K562 (cell line): ENCODE data around the gene RREB1. TPM values are rescaled to one million over a fixed set of nuclear protein-coding genes. Genes with fewer than 3 reads are reported as not detected.
"Not testable (repeated sequence)": the region's sequence is repeated elsewhere in the genome, so short reads cannot be mapped to it uniquely, and the experiment has no call there.

Experiments used
- ATAC-seq: fragments of 200-7000 bp; cut with Tn5 transposase; 3 replicates; pipeline ENCODE4 v1.9.1; 2020; ENCODE audit warnings: moderate library complexity
- BruUV-seq: library from RNA; stranded (reverse); fragments of 400-500 nt; replicated peaks from 2 replicates; lab custom pipeline; 2021; lab: Mats Ljungman, UMichigan
- CTCF ChIA-PET: fragments of 300-600 bp; formaldehyde crosslinking; extraction: SDS; loops from one replicate; lab custom pipeline; 2021; ENCODE audit warnings: low intra/inter-chr PET ratio; lab: Yijun Ruan, JAX
- POLR2A ChIA-PET: fragments of 300-600, 350-650 bp; sonication (Branson Sonifier 250); formaldehyde crosslinking; extraction: SDS; loops from one replicate; lab custom pipeline; 2021; ENCODE audit warnings: antibody characterized with exemption, inconsistent platforms; lab: Yijun Ruan, JAX
- DNase-seq, 4 experiments: peaks; one replicate each; pipeline versions ENCODE4 v3.0.0 to v3.0.0-alpha.2; 2011 to 2018; ENCODE audit warnings: low spot score in 3 of 4, mixed read lengths in 3 of 4; ENCODE audit errors: extremely low read depth in 1 of 4
- FAIRE-seq: peaks from 2 replicates; lab custom pipeline; 2011; peaks lifted over from hg19 to GRCh38; lab: Jason Lieb, UNC
- H2AFZ ChIP-seq: 2 replicates; pipeline ENCODE4 v1.6.0; 2011; ENCODE audit warnings: low read depth, low read length, control low read depth, inconsistent platforms
- H3K27ac ChIP-seq: fragments of 200-600 bp; 3 replicates; pipeline ENCODE4 v1.8.0; 2011; ENCODE audit warnings: low read depth, mild to moderate bottlenecking, control low read depth, inconsistent platforms, low read length, moderate library complexity, mixed read lengths; ENCODE audit errors: extremely low read depth
- H3K27me3 ChIP-seq, 2 experiments: fragments of 300-600 bp in 1 of 2; 2 replicates in 1 of 2; 3 replicates in 1 of 2; pipeline versions ENCODE4 v1.6.0 to v1.8.0; 2011; ENCODE audit warnings: inconsistent platforms in 2 of 2, low read length in 2 of 2, mild to moderate bottlenecking in 1 of 2, mixed read lengths in 1 of 2, moderate library complexity in 1 of 2; ENCODE audit not compliant: control insufficient read depth in 2 of 2, insufficient read depth in 2 of 2
- H3K36me3 ChIP-seq: fragments of 300-600 bp; 3 replicates; pipeline ENCODE4 v1.8.0; 2011; ENCODE audit warnings: mild to moderate bottlenecking, low read length, inconsistent platforms; ENCODE audit not compliant: control insufficient read depth, insufficient read depth
- H3K4me1 ChIP-seq, 2 experiments: fragments of 200-600 bp in 1 of 2; replicated peaks in 1 of 2; 2 replicates in 1 of 2; 3 replicates in 1 of 2; pipeline versions ENCODE4 v1.5.1 to v1.8.0; 2011; ENCODE audit warnings: inconsistent platforms in 2 of 2, low read length in 2 of 2, mild to moderate bottlenecking in 1 of 2, mixed read lengths in 1 of 2, moderate library complexity in 1 of 2; ENCODE audit not compliant: control insufficient read depth in 2 of 2, insufficient read depth in 2 of 2
- H3K4me2 ChIP-seq: 2 replicates; pipeline ENCODE4 v1.6.1; 2011; ENCODE audit warnings: low read length, control low read depth, inconsistent platforms, mixed read lengths; ENCODE audit not compliant: insufficient read depth
- H3K4me3 ChIP-seq: fragments of 200-600 bp; sonication (generic), shearing (Covaris generic); 2 replicates; pipeline ENCODE4 v1.5.1; 2016; ENCODE audit warnings: control low read depth, inconsistent platforms
- H3K79me2 ChIP-seq: fragments of 200-600 bp; 3 replicates; pipeline ENCODE4 v1.8.0; 2011; ENCODE audit warnings: low read length, inconsistent platforms; ENCODE audit not compliant: control insufficient read depth, insufficient read depth
- H3K9ac ChIP-seq, 2 experiments: 2 replicates each; pipeline versions ENCODE4 v1.6.0 to v1.6.1; 2011; ENCODE audit warnings: low read depth in 2 of 2, low read length in 2 of 2, control low read depth in 1 of 2, inconsistent platforms in 1 of 2, mild to moderate bottlenecking in 1 of 2, mixed read lengths in 1 of 2; ENCODE audit not compliant: insufficient read depth in 1 of 2
- H3K9me1 ChIP-seq: one replicate; pipeline ENCODE4 v1.6.0; 2011; ENCODE audit warnings: inconsistent platforms, mild to moderate bottlenecking, low read length, moderate library complexity; ENCODE audit not compliant: control insufficient read depth, insufficient read depth
- H3K9me3 ChIP-seq: replicated peaks from 2 replicates; pipeline ENCODE4 v1.5.1; 2011; ENCODE audit warnings: low read depth, low read length, inconsistent platforms; ENCODE audit not compliant: control insufficient read depth, insufficient read depth
- H4K20me1 ChIP-seq: replicated peaks from 2 replicates; pipeline ENCODE4 v1.6.1; 2011; ENCODE audit warnings: low read length, inconsistent platforms, mixed read lengths; ENCODE audit not compliant: control insufficient read depth, insufficient read depth
- BCOR ChIP-seq: fragments of 450-650 bp; IDR thresholded peaks from 2 replicates; pipeline ENCODE4 v1.6.1; 2016
- POLR2AphosphoS5 ChIP-seq: IDR thresholded peaks from 2 replicates; pipeline ENCODE4 v1.6.1; 2011; ENCODE audit warnings: mild to moderate bottlenecking, low read depth, low read length, moderate library complexity; ENCODE audit not compliant: control insufficient read depth, insufficient read depth
- TCF7L2 ChIP-seq: fragments of 150-350 bp; IDR thresholded peaks from 2 replicates; pipeline ENCODE4 v1.6.1; 2016; ENCODE audit warnings: low read depth, mild to moderate bottlenecking, low read length, moderate library complexity
- ZKSCAN1 ChIP-seq: fragments of 150-350 bp; IDR thresholded peaks from 2 replicates; pipeline ENCODE4 v1.6.1; 2016; ENCODE audit warnings: low read depth, low read length
- ZNF121 ChIP-seq: sonication (generic); formaldehyde crosslinking; conservative IDR thresholded peaks from 2 replicates; pipeline ENCODE4 v1.8.0; 2022; ENCODE audit warnings: missing genetic modification reagents
- WGBS: fragments of 100-300 bp; shearing (Covaris generic); methylation state at CpG from one replicate; pipeline ENCODE4 v1.1.6; 2016; ENCODE audit warnings: low coverage, mixed read lengths; ENCODE audit not compliant: insufficient coverage; ENCODE audit errors: missing lambda C conversion rate; 5-methylcytosine and 5-hydroxymethylcytosine counted together
- in situ Hi-C: fragments of 300-500 bp; cut with MboI; formaldehyde crosslinking; loops from 4 replicates; pipeline ENCODE4 v1.15.0; 2018; ENCODE audit warnings: inconsistent platforms, mixed read lengths
- intact Hi-C: fragments of 100-400 bp; cut with micrococcal nuclease; formaldehyde crosslinking; loops from 2 replicates; pipeline ENCODE4 v1.14.2; 2022
- polyA plus RNA-seq, 8 experiments: library from polyadenylated mRNA; depleted of rRNA in 4 of 8; stranded (reverse) in 5 of 8; unstranded in 3 of 8; fragments of >200 nt; fragmentation: Nextera tagmentation in 2 of 8; fragmentation: Illumina TruSeq in 1 of 8; extraction: Ambion mirVana in 2 of 8; extraction: Trizol in 1 of 8; gene quantifications; 2 replicates each; pipeline versions ENCODE4 v1.2.1 to v1.2.3, GENCODE V29; 2011 to 2014; ENCODE audit warnings: inconsistent platforms in 1 of 8, missing spikeins in 1 of 8
- total RNA-seq, 7 experiments: library from RNA; depleted of rRNA in 6 of 7; stranded (reverse); fragments of >200 nt in 6 of 7; fragmentation: Illumina TruSeq in 2 of 7; extraction: Trizol in 2 of 7; gene quantifications; 2 replicates each; pipeline versions ENCODE4 v1.2.1 to v1.2.3, GENCODE V29; 2011 to 2021; ENCODE audit warnings: low replicate concordance in 1 of 7

The RREB1 gene
- total and polyA plus RNA-seq, 9 of the 15 experiments (the other 6 are each of a cell fraction or from before 2014, with no cell fraction given), result 3.3 to 64.2 (median 19.3) TPM

DNA sequence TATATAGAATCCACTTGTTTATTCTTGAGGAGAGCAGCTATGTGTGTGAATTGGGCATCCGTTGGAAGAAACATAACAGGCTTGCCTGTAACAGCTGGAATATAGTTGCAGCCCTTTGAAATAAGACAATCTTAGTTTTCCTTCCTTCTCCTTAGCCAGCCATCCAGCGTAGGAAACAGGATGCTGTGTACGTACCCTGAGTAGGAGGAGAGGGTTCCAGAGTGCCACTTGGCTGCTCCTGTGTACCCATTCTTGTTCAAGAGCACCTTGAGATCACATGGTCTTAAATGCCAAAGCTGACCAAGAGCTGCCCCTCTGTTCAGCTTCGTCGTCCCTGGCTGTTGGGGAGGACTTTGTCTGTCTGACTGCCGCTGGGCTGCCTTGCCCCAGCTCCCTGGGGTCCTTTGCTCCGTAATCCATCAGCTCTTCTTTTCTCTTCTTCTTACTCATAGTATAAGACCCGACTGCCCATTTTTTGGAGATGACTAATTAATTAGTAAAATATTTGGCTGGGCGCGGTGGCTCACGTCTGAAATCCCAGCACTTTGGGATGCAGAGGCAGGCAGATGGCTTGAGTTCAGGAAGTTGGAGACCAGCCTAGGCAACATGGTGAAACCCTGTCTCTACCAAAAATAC, 49.0 kb downstream of the RREB1 start:
- Histone ChIP-seq H3K9me3 (no peaks in the 10 kb centered on the region), H3K27me3 (no peaks in the 10 kb centered on the region), H3K4me2 (no peak overlapping the region), H3K4me1 (peaks cover 23 to 71% of the 10 kb centered on the region in 2 experiments), H3K27ac (no peak overlapping the region), H3K4me3 (no peak overlapping the region), H3K9me1 (no peaks in the 10 kb centered on the region), H4K20me1 (peaks cover 4% of the 10 kb centered on the region; the same call in 1 of the 2 replicates), H3K36me3 (peaks cover 61% of the 10 kb centered on the region), H3K79me2 (peaks cover 100% of the 10 kb centered on the region), H3K9ac (peak overlapping the region in 1 of 2 experiments; percentile 28; a peak in 1 of 4 replicates), H2AFZ (no peak overlapping the region)
- no TSS peak for BruUV-seq
- intact Hi-C loops (no loop called here), in situ Hi-C loops (no loop called here)
- no peak for ATAC-seq
- 91% methylated on average over 11 of the region's 11 CpGs for WGBS
- ChIA-PET CTCF (no interaction called here), POLR2A (interaction anchor here (0.6 to 2.4 kb wide), 4 partner anchors 9 to 311 kb away, joined by 3 to 19 read pairs (median 8); no protein-coding TSS in a partner anchor)
- no peak for FAIRE-seq
- no peak for DNase-seq
- TF ChIP-seq POLR2AphosphoS5 (peak; percentile 6; the same call in 1 of the 2 replicates), TCF7L2 (no peak)

DNA sequence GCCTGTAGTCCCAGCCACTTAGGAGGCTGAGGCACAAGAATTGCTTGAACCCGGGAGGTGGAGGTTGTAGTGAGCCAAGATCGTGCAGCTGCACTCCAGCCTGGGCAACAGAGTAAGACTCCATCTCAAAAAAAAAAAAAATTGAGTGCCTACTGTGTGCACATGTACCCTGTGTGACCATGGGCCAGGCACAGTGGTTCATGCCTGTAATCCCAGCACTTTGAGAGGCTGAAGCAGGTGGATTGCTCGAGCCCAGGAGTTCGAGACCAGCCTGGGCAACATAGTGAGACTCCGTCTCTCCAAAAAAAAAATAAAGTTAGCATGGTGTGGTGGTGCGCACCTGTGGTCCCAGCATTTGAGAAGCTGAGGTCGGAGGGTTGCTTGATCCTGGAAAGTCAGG, 49.5 kb downstream of the RREB1 start:
- H3K27ac ChIP-seq, CTCF ChIA-PET, FAIRE-seq, H3K4me3 ChIP-seq, intact Hi-C loops, H3K9me3 ChIP-seq, ATAC-seq, H4K20me1 ChIP-seq: not testable (repeated sequence)
- H3K36me3 ChIP-seq, result peaks cover 60% of the 10 kb centered on the region
- POLR2A ChIA-PET, result interaction anchor here (1.9 to 2.4 kb wide), 2 partner anchors 9 to 10 kb away, joined by 13 to 19 read pairs; no protein-coding TSS in a partner anchor
- peaks cover 100% of the 10 kb centered on the region for H3K79me2 ChIP-seq
- TF ChIP-seq BCOR (0 out of 2 replicates have a peak, but pooled peaks have one; percentile 17), ZNF121 (peak; percentile 76), ZKSCAN1 (peak; percentile 89)
- TF ChIP-seq, all 486 proteins: peak for 3; not testable (repeated sequence) for 483
- peaks cover 26 to 71% of the 10 kb centered on the region in 2 experiments; a peak in 4 of 5 replicates for H3K4me1 ChIP-seq
- in situ Hi-C loops, BruUV-seq, H2AFZ ChIP-seq, H3K4me2 ChIP-seq, H3K9me1 ChIP-seq, H3K27me3 ChIP-seq, DNase-seq: not testable (repeated sequence)
- peak overlapping the region in 1 of 2 experiments; percentile 0; a peak in 1 of 4 replicates for H3K9ac ChIP-seq
- 90% methylated on average over 7 of the region's 7 CpGs for WGBS
